Medulla oblongata (tissue), 1 donor: ENCODE results near the gene RNF4.

ENCODE experiments used
- DNase-seq: peaks from one replicate; pipeline ENCODE4 v3.0.0-alpha.2; 2015; ENCODE audit errors: extremely low spot score

Gene RNF4

GRCh38 chr4:2437475-2438215 lies 31.3 kb upstream of the RNF4 start:
- DNase-seq, result no peak

- peak; percentile 57 for DNase-seq
Measured at GRCh38 chr4:2438822-2439718, 29.8 kb upstream of the RNF4 start.

GRCh38 chr4:2441393-2442174 lies 27.3 kb upstream of the RNF4 start:
- DNase-seq, result peak; percentile 28

GRCh38 chr4:2442175-2442993 lies 26.5 kb upstream of the RNF4 start:
- DNase-seq, result no peak

GRCh38 chr4:2443061-2443730 lies 25.7 kb upstream of the RNF4 start:
- no peak for DNase-seq

GRCh38 chr4:2443956-2444740 lies 24.8 kb upstream of the RNF4 start:
- no peak for DNase-seq

GRCh38 chr4:2445130-2445529 lies 23.8 kb upstream of the RNF4 start:
- no peak for DNase-seq

- no peak for DNase-seq
Measured at GRCh38 chr4:2445571-2445970, 23.3 kb upstream of the RNF4 start.

GRCh38 chr4:2446656-2447564 lies 22.0 kb upstream of the RNF4 start:
- no peak for DNase-seq

- DNase-seq, result no peak
Measured at GRCh38 chr4:2448589-2448988, 20.3 kb upstream of the RNF4 start.

- no peak for DNase-seq
Measured at GRCh38 chr4:2449051-2449450, 19.9 kb upstream of the RNF4 start.

- DNase-seq, result no peak
Measured at GRCh38 chr4:2449511-2450392, 19.2 kb upstream of the RNF4 start.

- no peak for DNase-seq
Measured at GRCh38 chr4:2450394-2451035, 18.4 kb upstream of the RNF4 start.

- DNase-seq, result no peak
Measured at GRCh38 chr4:2451036-2451520, 17.8 kb upstream of the RNF4 start.

- no peak for DNase-seq
Measured at GRCh38 chr4:2451821-2452785, 16.8 kb upstream of the RNF4 start.
